Bronchial epithelial cell (primary cell): Measurements from ENCODE around the gene GLIS1. TPM values are rescaled to one million over a fixed set of nuclear protein-coding genes. Genes with fewer than 3 reads are reported as not detected.

Experiments used
- DNase-seq: peaks from one replicate; pipeline ENCODE4 v3.0.0-alpha.2; 2010; ENCODE audit warnings: low read depth
- FAIRE-seq: peaks from 2 replicates; lab custom pipeline; 2011; peaks lifted over from hg19 to GRCh38; lab: Jason Lieb, UNC
- H3K27me3 ChIP-seq: 2 replicates; pipeline ENCODE4 v1.5.1; 2011; ENCODE audit warnings: low read length; ENCODE audit not compliant: control insufficient read depth, insufficient read depth
- H3K36me3 ChIP-seq: 2 replicates; pipeline ENCODE4 v1.5.1; 2011; ENCODE audit warnings: low read length; ENCODE audit not compliant: control insufficient read depth, insufficient read depth
- H3K4me3 ChIP-seq: 2 replicates; pipeline ENCODE4 v1.5.1; 2011; ENCODE audit warnings: mild to moderate bottlenecking, low read depth, low read length, control low read depth
- total RNA-seq: library from RNA; depleted of rRNA; stranded (reverse); fragments of >200 nt; gene quantifications from 2 replicates; pipeline ENCODE4 v1.2.1, GENCODE V29; 2014
- TF ChIP-seq, protein P1 (sequence below): IDR thresholded peaks from 2 replicates; pipeline ENCODE4 v1.5.1; 2011; ENCODE audit warnings: mild to moderate bottlenecking, moderate library complexity, low read length, control low read depth, inconsistent platforms; ENCODE audit not compliant: insufficient read depth, severe bottlenecking

The GLIS1 gene
- total RNA-seq, 1 donor from 2014 or later: under 0.01 TPM

- TF ChIP-seq, protein P1, sequence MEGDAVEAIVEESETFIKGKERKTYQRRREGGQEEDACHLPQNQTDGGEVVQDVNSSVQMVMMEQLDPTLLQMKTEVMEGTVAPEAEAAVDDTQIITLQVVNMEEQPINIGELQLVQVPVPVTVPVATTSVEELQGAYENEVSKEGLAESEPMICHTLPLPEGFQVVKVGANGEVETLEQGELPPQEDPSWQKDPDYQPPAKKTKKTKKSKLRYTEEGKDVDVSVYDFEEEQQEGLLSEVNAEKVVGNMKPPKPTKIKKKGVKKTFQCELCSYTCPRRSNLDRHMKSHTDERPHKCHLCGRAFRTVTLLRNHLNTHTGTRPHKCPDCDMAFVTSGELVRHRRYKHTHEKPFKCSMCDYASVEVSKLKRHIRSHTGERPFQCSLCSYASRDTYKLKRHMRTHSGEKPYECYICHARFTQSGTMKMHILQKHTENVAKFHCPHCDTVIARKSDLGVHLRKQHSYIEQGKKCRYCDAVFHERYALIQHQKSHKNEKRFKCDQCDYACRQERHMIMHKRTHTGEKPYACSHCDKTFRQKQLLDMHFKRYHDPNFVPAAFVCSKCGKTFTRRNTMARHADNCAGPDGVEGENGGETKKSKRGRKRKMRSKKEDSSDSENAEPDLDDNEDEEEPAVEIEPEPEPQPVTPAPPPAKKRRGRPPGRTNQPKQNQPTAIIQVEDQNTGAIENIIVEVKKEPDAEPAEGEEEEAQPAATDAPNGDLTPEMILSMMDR: no peak
- Histone ChIP-seq H3K4me3 (no peak overlapping the region), H3K36me3 (no peaks in the 10 kb centered on the region), H3K27me3 (peaks cover 3% of the 10 kb centered on the region)
- FAIRE-seq: no peak
- DNase-seq: no peak
These were observed 122.5 kb downstream of the GLIS1 start for GRCh38 chr1:53616511-53616910.

GRCh38 chr1:53615101-53615500 is 123.9 kb downstream of the GLIS1 start:
- TF ChIP-seq, protein P1: no peak
- FAIRE-seq (no peak), DNase-seq (no peak)
- Histone ChIP-seq H3K4me3 (no peak overlapping the region), H3K27me3 (peaks cover 3% of the 10 kb centered on the region), H3K36me3 (no peaks in the 10 kb centered on the region)

DNA sequence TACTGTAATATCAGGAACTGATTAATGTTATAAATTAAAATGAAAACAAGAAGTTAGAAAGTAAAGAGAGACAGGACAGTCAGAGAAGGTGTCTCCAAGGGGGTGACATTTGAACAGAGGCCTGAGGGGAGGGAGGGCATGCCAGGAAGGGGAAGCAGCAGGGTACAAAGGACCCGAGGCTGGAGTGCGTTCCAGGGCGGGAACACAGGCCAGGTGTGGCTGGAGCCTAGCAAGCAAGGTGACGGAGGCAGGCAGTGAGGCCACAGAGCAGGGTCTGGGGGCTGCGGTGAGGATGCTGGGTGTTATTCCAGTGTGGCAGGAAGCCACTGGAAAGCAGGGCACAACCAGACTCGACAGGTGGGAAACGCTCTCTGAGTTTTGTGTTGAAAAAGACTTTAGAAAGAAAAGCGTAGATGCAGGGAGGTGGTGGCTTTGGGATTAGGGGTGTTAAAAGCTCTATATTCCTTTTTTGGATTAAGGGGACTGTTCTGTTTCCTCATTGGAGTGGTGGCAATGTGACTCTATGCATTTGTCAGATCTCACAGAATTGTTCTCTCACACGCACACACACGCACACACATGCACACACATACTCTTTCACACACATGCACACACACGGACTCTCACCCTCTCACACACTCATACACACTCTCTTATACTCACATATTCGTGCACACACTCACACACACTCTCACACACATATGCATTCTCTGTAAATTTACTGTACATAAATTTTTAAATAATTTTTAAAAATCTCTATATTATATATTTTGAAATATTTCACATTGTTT is 124.5 kb downstream of the GLIS1 start:
- H3K27me3 ChIP-seq: peaks cover 3% of the 10 kb centered on the region
- H3K36me3 ChIP-seq: no peaks in the 10 kb centered on the region
- no peak for FAIRE-seq
- H3K4me3 ChIP-seq: no peak overlapping the region
- DNase-seq: no peak
- TF ChIP-seq, protein P1: no peak

DNA sequence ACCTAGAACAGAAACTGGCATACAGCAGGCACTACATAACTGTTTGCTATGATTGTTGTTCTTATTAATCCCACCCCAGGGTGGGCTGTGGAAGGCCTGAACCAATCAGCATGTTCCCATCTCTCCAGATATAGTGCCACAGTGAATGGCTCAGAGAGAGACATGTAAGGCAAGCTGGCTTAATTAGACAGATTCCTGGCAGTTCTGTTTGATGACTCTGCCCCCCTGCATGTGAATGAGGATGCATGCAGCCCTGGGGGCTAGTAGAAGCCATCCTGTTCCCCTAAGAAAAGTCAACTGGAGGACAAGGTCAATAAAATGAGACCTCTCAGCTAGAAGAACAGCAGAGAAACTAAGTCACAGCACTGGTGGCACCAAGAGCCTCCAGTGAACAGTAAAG is 130.3 kb downstream of the GLIS1 start:
- H3K27me3 ChIP-seq: no peaks in the 10 kb centered on the region
- no peak for FAIRE-seq
- TF ChIP-seq, protein P1: no peak

DNA sequence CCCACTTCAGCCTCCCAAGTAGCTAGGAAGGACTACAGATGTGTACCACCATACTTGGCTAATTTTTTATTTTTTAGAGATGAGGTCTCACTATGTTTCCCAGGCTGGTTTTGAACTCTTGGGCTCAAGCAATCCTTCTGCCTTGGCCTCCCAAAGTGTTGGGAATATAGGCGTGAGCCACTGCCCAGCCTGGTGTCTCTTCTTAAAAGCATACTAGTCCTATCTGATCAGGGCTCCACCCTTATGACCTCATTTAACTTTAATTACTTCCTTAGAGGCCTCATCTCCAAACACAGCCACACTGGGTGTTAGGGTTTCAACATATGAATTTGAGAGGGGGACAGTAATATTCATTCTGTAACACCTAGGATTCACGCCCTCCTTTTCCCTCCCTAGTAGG is 130.9 kb downstream of the GLIS1 start:
- Histone ChIP-seq H3K27me3 (no peaks in the 10 kb centered on the region), H3K4me3 (no peak overlapping the region), H3K36me3 (no peaks in the 10 kb centered on the region)
- TF ChIP-seq, protein P1: no peak
- DNase-seq (no peak), FAIRE-seq (no peak)

More for the DNA sequence above, 130.3 kb downstream of the GLIS1 start:
- Histone ChIP-seq H3K4me3 (no peak overlapping the region), H3K36me3 (no peaks in the 10 kb centered on the region)
- DNase-seq: no peak
